AML-193 (cell line): Measurements from ENCODE around the gene CHFR.
"Not testable (repeated sequence)": the region's sequence is repeated elsewhere in the genome, so short reads cannot be mapped to it uniquely, and the experiment has no call there.

ENCODE experiments used
- DNase-seq, 2 experiments: peaks; one replicate each; lab custom pipeline; 2025; lab: John Stamatoyannopoulos, UW

Gene CHFR

DNA sequence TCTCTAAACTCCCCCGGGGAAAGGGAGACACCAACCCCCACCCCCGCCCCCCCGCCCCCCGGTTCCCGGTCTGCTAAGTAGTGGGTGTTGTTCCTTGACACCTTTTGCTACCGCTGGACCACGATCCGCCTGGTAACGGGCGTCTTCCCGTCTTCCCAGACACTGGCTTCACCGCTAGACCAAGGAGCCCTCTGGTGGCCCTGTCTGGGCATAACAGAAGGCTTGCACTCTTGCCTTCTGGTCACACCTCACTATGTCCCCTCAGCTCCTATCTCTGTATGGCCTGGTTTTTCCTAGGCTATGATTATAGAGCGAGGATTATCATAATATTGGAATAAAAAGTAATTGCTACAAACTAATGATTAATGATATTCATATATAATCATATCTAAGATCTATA, 78.0 kb downstream of the CHFR start:
- not testable (repeated sequence) for DNase-seq

DNA sequence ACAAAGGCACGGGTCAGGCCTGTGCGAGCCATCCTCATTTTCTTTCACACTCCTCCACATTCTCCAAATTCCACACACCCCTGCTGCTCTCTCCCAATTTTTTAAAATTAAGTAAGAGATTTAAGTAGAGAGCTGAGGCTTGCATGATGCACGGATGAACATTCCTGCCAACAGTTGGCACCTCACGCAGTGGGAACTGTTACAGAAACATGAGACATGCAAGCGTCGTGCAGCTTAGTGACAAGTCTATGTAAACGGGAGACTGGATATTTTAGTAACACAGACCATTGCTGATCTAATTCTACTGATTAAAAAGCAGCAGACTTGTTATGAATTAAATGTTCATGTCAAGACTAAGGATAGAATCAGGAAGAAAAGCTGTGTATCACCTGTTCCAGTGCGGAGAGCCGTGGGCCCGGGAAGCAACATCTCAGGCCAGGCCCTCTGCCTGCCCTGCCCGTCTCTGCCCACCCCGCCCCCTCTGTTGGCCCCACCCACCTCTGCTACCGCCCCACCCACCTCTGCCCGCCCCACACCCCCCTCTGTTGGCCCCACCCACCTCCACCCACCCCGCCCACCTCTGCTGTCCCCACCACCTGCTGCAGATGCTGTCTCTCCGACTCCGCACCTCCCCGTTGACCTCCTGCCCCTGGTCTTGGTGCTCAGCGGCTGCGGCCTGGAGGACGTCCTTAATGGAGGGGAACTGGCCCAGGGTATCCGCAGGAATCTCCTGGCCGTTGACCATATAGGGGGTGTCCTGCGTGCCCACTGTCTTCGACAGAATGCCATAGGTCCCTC, 79.9 kb downstream of the CHFR start:
- no peak for DNase-seq

DNA sequence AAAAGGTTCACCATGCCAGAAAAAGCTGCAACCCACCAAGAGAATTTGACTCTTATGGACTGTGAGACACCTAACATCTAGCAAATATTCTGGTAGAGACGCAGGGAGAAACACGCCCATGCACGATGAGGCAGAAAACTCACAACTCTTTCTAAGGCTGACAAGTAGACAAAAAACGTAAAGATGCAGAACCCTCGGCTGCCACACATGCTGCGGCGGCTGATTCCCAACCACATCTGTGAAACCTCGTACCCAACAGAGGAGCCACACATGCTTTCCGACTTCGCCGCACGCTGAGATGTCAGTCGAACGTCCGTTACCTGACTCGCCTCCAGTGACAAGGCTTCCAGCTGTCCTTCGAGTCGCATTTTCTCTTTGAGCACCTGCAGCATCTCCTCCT, 80.5 kb downstream of the CHFR start:
- DNase-seq = no peak

DNA sequence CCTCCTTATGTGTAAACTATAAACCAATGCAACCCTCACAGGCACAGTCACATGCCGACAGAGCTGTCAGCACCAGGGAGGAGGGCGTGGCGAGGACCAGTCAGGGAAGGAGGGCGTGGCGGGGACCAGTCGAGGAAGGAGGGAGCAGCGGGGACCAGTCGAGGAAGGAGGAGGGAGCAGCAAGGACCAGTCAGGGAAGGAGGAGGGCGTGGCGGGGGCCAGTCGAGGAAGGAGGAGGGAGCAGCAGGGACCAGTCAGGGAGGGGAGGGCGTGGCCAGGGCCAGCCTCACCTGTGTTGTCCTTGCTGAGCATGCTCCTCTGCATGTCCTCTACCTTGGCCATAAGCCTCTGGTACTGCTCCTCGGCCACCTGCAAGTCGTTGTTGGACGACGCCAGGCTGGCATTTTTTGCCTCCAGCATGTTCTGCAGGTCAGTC, 83.0 kb downstream of the CHFR start:
- no peak for DNase-seq

DNA sequence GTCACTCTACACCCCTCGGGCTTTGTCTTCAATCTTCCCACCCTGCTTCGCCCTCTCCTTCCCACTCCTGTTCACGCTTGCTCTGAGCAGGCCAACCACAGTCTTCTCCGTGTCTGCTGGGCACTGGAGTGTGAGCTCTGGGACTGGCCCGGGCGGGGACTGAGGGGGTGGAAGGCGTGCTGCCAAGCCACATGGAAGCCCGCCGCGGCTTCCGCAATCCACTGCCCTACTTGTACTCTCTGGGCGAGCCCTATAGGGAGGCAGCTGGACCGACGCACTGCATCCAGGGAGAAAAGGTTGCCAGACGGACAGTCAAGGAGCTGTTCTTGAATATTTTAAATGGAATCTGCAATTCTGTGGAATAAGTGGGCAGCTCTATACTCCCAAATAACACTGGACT, 83.5 kb downstream of the CHFR start:
- DNase-seq = no peak

DNA sequence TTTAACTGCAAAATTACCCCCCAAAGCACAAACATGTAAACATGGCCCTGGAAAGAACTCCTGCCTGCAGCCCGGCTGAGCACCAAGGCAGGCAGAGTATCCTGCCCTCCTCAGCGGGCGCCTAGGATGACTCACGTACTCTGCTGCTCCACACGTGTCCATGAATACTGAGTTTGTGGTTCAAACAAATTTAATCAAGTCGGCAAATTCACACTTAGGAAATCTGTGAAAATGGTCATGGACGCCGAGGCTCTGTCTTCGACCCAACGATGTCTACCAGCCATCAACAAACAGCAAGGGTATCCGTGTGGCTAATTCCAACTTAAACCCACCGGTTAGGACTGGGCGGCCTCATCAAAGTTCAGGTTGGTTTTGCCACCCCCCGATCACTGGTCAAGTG, 84.3 kb downstream of the CHFR start:
- no peak for DNase-seq

DNA sequence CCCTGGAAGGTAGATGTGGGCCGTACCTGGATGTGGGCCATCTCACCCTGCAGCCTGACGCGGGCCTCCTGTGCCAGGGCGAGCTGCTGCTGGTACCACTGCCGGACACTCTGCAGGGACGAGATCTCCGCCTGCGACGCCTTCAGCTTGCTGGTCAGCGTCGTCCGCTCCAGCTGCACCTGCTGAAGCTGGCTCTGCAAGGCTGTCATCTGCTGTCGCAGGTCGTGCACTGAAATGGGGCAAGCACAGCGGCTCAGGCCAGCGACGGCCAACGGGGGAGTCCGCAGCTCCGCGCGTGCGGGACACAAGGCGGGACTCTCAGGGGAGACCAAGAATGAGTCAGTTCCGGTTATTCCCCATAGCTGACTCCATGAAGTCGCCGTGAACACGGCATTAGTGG, 85.7 kb downstream of the CHFR start:
- DNase-seq = no peak

DNA sequence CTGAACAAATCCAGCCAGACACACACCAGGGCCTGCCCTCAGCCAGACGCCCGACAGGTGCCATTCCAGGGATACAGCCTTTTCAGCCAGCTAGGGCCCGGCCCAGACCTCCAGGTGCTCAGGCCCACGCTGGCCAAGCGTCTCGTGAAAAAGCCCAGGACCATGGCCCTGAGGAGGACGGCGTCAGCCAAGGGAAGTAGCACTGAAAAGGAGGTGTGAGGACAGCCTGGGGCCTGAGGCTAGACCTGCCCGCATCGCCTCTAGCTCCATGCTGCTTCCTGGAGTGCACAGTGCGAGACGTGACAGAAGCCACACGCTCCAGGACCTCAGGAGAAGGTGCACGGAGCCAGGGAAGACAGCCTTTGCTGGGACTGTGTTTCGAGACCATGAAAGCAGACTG, 88.6 kb downstream of the CHFR start:
- DNase-seq = no peak

DNA sequence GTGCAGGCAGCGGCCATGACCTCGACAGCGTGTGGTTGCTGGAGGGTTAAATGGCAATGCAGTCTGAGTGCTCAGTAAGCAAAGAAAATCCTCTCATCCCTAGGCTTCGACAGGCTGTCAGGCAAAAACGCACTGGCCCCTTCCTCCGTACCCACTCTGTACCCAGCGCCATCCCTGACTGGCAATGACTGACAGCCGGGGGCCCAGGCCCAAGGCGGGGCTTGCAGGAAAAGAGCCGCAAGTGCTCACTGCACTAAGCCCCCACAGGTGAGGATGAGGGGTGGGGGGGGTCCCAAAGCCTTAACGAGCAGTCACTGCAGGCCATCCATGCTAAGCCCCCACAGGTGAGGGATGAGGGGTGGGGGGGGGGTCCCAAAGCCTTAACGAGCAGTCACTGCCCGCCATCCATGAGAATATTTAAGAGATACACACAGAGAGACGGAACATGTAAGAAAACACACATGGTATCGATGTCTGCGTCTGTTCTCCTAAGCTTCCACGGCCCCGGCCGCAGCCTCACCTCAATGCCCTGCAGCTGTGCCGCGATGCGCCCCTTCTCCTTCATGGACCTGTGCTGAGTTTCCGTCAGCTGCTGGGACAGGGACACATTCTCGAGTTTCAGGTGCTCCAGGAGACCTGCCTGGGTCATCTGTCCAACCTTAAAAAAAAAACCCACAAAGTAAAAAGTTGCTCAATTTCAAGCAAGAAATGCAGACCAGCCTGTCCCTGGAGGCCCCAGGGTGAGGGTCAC, 89.4 kb downstream of the CHFR start:
- no peak for DNase-seq

DNA sequence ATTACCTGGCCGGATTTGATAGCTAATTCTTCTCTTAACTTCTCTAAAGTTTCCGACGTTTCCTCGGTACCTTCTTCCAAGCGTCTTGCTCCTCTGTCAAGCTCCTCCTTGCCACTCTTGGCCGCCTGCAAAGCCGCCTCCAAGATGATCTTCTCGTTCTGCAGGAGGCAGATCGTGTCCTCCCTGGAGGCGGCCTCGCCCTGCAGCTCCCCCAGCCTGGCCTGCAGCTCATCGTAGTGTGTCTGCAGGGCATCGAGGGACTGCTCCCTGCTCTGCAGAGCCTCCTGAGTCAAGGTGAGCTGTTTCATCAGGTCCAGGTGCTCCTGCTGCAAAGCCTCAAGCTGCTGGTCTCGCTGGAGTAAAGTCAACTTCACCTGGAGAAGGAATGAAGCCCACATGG, 91.6 kb downstream of the CHFR start:
- no peak for DNase-seq

DNA sequence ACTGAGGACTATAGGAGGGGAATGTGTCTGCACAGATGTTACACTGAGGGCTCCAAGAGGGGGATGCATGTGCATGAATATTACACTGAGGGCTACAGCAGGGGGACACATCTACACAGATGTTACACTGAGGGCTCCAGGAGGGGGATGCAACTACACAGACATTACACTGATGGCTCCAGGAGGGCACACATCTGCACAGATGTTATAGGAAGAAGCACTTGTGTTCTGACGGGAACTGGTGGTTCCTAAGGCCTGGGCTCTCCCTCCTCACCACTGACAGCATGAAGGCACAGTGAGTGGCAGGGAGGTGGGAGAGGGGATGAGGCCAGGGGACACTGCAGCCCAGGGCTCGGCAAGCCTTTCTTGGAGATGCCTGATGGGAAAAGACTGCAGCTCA, 95.5 kb downstream of the CHFR start:
- DNase-seq = not testable (repeated sequence)

DNA sequence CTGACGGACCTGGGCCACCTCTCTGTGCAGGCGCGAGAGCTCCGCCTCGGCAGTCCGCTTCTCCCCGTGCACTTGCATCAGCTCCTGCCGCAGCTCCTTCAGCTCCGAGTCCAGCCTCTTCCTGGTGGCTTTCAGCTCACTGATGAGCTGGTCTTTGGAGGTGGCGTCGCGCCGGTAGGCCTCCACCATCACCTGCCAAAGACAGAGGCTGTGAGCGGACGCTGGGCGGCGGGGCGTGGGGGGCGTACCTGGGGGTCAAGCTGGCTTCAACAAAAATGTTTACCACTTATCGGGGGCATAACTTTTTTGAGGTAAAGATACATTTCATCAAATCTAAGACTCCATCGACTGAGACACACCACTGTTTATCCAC, 98.3 kb downstream of the CHFR start:
- no peak for DNase-seq

DNA sequence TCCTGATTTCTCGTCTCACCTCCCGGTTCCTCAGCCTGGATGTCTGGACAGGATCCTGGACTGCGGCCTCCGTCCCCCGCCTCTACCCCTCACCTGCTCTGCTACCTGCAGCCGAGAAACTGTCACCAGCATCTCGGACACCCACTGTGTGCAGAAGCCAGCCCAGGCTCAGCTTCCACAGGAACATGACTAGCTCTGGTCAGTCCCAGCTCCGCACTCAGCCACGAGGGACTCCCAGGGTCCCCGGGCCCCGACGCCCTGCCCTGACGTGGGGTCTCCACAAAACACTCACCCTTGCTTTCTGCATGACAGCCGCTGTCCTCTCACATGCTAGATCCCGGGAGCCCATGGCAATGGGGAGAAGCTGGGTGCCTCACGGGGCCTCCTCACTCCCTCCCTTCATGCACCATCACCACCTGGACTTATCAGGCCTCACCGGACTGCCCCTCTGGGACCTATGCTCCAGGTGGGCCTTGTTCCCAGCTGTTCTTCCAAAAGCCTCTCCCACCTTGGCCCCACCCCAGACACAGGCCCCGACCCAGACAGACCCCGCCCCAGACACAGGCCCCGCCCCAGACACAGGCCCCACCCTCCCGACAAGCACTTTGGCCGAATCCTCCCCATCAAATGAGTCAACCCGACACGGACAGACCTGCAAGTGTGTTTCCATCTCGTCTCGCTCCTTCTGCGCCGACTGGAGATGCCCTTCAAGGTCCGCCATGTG, 98.9 kb downstream of the CHFR start:
- DNase-seq = no peak

DNA sequence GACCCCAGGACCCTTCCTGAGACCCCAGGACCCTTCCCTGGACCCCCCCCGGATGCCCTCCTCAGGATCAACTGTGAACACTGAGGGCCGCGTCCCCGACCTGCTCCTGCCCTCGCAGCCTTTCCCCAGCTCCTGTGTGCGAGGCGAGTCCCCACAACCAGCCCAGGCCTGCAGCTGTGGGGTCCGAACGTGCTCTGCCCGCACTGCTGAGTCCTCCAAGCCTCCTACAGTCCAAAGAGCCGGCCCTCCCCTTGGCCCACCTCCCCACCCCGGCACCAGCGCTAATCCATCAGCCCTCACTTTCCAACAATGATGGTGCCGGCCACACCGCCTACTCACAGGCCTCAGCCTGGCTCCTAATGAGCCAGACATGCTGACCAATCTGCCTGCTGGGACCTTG, 99.5 kb downstream of the CHFR start:
- no peak for DNase-seq

DNA sequence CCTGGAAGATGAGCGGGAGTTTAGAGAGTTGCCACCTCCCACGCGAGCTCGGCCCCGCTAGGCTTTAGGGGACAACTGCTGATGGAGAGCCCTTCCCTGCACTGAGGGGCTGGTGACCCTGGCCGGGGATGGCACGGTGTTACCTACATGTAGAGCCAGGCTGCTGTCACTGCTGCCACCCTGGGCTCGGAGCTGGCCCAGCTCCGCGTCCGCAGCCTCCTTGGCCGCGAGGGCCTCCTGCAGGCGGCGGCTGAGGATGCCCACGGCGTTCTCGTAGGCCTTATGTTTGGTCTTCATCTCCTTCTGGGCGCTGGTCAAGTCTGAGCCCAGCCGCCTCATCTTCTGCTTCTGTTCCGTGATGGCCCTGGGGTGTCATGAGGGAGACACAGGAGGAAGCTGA, 101.2 kb downstream of the CHFR start:
- no peak for DNase-seq

DNA sequence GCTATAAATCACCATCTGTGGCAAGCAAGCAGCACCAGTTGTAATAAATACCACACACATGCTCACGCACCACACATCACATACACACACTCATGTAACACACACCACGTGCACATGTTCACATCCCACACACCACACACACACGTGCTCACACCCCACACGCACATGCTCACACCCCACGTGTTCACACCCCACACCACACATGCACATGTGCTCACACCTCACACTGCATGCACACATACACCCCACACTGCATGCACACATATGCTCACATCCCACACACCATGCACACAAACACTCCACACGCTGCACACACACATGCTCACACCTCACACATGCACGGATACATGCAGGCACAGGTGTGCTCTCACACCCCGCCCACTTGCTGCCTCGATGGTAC, 102.8 kb downstream of the CHFR start:
- no peak for DNase-seq

DNA sequence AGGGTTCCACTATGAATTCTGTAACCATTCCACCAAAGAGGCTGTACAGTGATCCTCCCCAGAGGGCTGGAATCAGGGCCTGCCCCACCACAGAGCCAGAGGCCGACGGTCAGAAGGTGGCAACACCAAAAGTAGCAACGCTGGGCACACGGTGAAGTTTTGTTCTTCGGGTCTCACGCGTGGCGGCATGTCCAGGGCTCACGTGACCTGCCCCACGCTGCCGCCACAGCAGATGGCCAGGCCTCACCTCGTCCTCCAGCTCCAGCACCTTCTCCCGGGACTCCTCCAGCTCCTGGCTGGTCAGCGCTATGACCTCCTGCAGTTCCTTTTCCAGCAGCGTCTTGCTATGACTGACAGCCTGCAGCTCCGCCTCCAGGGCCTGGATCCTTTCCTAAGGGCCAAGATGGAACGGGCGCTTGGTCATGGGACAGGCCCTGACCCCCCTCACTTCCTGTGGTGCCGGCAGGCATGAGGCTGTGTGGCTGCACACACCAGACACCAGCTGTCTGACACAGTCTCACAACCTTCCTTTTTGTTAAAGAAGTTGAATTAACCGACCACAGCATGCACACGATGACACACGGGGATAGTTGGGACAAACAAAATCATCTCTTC, 103.4 kb downstream of the CHFR start:
- DNase-seq = no peak
